SK-N-SH treated with all-trans-retinoic acid at 6 μM for 48 hours (cell line): Measurements from ENCODE around the gene PTPN1.

Source experiments
- ATAC-seq: fragments of 200-7000 bp; cut with Tn5 transposase; 3 replicates; pipeline ENCODE4 v1.9.1; 2020; ENCODE audit warnings: mild to moderate bottlenecking, moderate library complexity
- ARNTL ChIP-seq: fragments of 450-650 bp; formaldehyde crosslinking; IDR thresholded peaks from 2 replicates; pipeline ENCODE4 v1.5.0; 2020; ENCODE audit warnings: low read depth, mild to moderate bottlenecking, moderate library complexity, borderline replicate concordance
- BACH2 ChIP-seq: fragments of 250-450 bp; sonication (Bioruptor Pico); IDR thresholded peaks from 2 replicates; pipeline ENCODE4 v1.9.0; 2021; ENCODE audit warnings: mild to moderate bottlenecking, borderline replicate concordance
- CREB5 ChIP-seq: fragments of 250-450 bp; sonication (Bioruptor Pico); IDR thresholded peaks from 2 replicates; pipeline ENCODE4 v1.5.1; 2020; ENCODE audit warnings: low read depth, mild to moderate bottlenecking, moderate library complexity
- CSDC2 ChIP-seq: fragments of 250-450 bp; sonication (Bioruptor Pico); IDR thresholded peaks from 2 replicates; pipeline ENCODE4 v1.5.0; 2020; ENCODE audit warnings: mild to moderate bottlenecking, moderate library complexity
- ESRRG ChIP-seq: fragments of 250-450 bp; sonication (Bioruptor Pico); IDR thresholded peaks from 2 replicates; pipeline ENCODE4 v1.6.1; 2021; ENCODE audit warnings: mild to moderate bottlenecking
- GLIS3 ChIP-seq: fragments of 250-450 bp; sonication (Bioruptor Pico); IDR thresholded peaks from 2 replicates; pipeline ENCODE4 v1.5.0; 2020; ENCODE audit warnings: mild to moderate bottlenecking, moderate library complexity
- ISL1 ChIP-seq: fragments of 250-450 bp; sonication (Bioruptor Pico); IDR thresholded peaks from 2 replicates; pipeline ENCODE4 v2.1.2; 2022; ENCODE audit warnings: mild to moderate bottlenecking, moderate library complexity
- PATZ1 ChIP-seq: fragments of 250-450 bp; sonication (Bioruptor Pico); IDR thresholded peaks from 2 replicates; pipeline ENCODE4 v1.8.0; 2020; ENCODE audit warnings: mild to moderate bottlenecking, moderate library complexity, borderline replicate concordance
- POU6F1 ChIP-seq: fragments of 250-450 bp; sonication (Bioruptor Pico); IDR thresholded peaks from 2 replicates; pipeline ENCODE4 v1.8.0; 2021; ENCODE audit warnings: low read depth, mild to moderate bottlenecking, moderate library complexity, borderline replicate concordance
- RARB ChIP-seq: fragments of 250-450 bp; sonication (Bioruptor Pico); IDR thresholded peaks from 2 replicates; pipeline ENCODE4 v1.8.0; 2021; ENCODE audit warnings: mild to moderate bottlenecking, moderate library complexity
- SNAI2 ChIP-seq: fragments of 250-450 bp; sonication (Bioruptor Pico); IDR thresholded peaks from 2 replicates; pipeline ENCODE4 v1.5.0; 2020; ENCODE audit warnings: mild to moderate bottlenecking, moderate library complexity
- TCF4 ChIP-seq: fragments of 250-450 bp; sonication (Bioruptor Pico); IDR thresholded peaks from 2 replicates; pipeline ENCODE4 v1.8.0; 2021; ENCODE audit warnings: mild to moderate bottlenecking, moderate library complexity, borderline replicate concordance
- TOX ChIP-seq: fragments of 250-450 bp; sonication (Bioruptor Pico); IDR thresholded peaks from 2 replicates; pipeline ENCODE4 v1.8.0; 2021; ENCODE audit warnings: mild to moderate bottlenecking, moderate library complexity, borderline replicate concordance
- TSHZ2 ChIP-seq: fragments of 250-450 bp; sonication (Bioruptor Pico); IDR thresholded peaks from 2 replicates; pipeline ENCODE4 v1.5.0; 2020; ENCODE audit warnings: mild to moderate bottlenecking, moderate library complexity
- ZC3H10 ChIP-seq: fragments of 250-450 bp; sonication (Bioruptor Pico); IDR thresholded peaks from 2 replicates; pipeline ENCODE4 v1.5.1; 2021; ENCODE audit warnings: mild to moderate bottlenecking, moderate library complexity
- ZNF70 ChIP-seq: fragments of 450-650 bp; formaldehyde crosslinking; IDR thresholded peaks from 2 replicates; pipeline ENCODE4 v1.5.0; 2020; ENCODE audit warnings: mild to moderate bottlenecking, moderate library complexity
- ZNF8 ChIP-seq: fragments of 450-650 bp; formaldehyde crosslinking; IDR thresholded peaks from 2 replicates; pipeline ENCODE4 v1.5.0; 2020; ENCODE audit warnings: mild to moderate bottlenecking, moderate library complexity

PTPN1 gene

GRCh38 chr20:50520222-50520880 is 10.2 kb downstream of the PTPN1 start:
- TF ChIP-seq ZNF70 (CRISPR knock-in tag) (no peak), BACH2 (no peak), ARNTL (no peak), CSDC2 (CRISPR knock-in tag) (no peak)
- ATAC-seq = no peak

- TF ChIP-seq RARB (no peak), ISL1 (CRISPR knock-in tag) (no peak), CREB5 (no peak), TCF4 (CRISPR knock-in tag) (no peak), BACH2 (no peak), GLIS3 (CRISPR knock-in tag) (no peak), PATZ1 (no peak), TSHZ2 (CRISPR knock-in tag) (no peak), ESRRG (CRISPR knock-in tag) (no peak)
- ATAC-seq = no peak
Observed at GRCh38 chr20:50521221-50522052, 11.3 kb downstream of the PTPN1 start.

- no peak for TF ChIP-seq ESRRG (CRISPR knock-in tag)
- no peak for TF ChIP-seq ARNTL
- TF ChIP-seq POU6F1 (CRISPR knock-in tag) = no peak
- no peak for TF ChIP-seq BACH2
- no peak for TF ChIP-seq ZNF8 (CRISPR knock-in tag)
- no peak for TF ChIP-seq CREB5
- TF ChIP-seq SNAI2 (CRISPR knock-in tag) = no peak
- TF ChIP-seq ISL1 (CRISPR knock-in tag) = no peak
- no peak for TF ChIP-seq PATZ1
- TF ChIP-seq CSDC2 (CRISPR knock-in tag) = no peak
- no peak for TF ChIP-seq TOX (CRISPR knock-in tag)
- no peak for TF ChIP-seq ZC3H10 (CRISPR knock-in tag)
- no peak for TF ChIP-seq TSHZ2 (CRISPR knock-in tag)
- TF ChIP-seq TCF4 (CRISPR knock-in tag) = no peak
- ATAC-seq = no peak
Observed at GRCh38 chr20:50522053-50522674, 12.0 kb downstream of the PTPN1 start.
